ENCODE data around the gene ATXN2.

DNA sequence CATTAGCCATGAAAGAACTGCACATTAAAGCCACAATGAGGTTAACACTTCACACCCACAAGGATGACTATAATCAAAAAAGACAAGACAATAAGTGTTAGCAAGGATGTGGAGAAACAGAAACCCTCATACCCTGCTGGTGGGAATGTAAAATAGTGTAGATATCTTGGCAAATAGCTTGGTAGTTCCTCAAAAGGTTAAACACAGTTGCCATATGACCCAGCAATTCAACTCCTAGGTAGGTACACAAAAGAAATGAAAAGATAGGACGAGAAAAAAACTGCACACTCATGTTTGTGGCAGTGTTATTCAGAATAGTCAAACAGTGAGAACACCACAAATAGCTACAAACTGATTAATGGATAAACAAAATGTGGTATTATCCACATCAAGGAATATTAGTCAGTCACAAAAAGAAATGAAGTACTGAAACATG, 93.5 kb downstream of the ATXN2 start:
- TF ChIP-seq POLR2A (IDR thresholded peaks at IDR 0.05; ENCODE audit: low read depth, low read length) (no peak), TAF1 (IDR thresholded peaks at IDR 0.05; ENCODE audit: low read depth, low read length) (no peak), POLR2AphosphoS5 (IDR thresholded peaks at IDR 0.05; ENCODE audit: low read depth, low read length) (no peak)
